Stimulated activated CD4-positive, alpha-beta T cell treated with anti-CD3 and anti-CD28 coated beads, Interleukin-12 subunit alpha, Interleukin-12 subunit beta, amount 100 ng/mL, for 4 hours (primary cell): ENCODE measurements around the gene ZNF277.
"Not testable (repeated sequence)": the region's sequence is repeated elsewhere in the genome, so short reads cannot be mapped to it uniquely, and the experiment has no call there.

ENCODE experiments used
- DNase-seq: peaks from one replicate; pipeline ENCODE4 v3.0.0-alpha.2; 2020

Gene ZNF277

DNA sequence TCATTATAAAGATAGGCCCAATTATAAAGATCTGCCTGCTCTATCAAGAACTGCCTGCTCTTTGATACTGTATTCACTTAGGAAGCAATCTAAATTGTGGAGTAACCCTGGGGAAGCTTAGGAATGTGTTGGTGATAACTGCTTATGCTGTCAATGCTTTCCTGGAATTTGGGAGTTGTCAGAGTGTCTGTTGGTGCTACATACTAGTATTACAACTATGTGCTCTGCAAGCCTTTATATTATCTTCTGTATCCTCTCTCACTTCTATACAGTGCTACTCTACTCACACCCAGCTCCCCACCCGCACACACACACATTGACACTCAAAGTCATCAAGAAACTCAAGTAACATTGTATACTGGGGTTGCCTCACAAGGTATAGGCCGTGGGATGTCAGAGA, 6.1 kb downstream of the ZNF277 start:
- DNase-seq = no peak

GRCh38 chr7:112213735-112214134, 7.2 kb downstream of the ZNF277 start:
- no peak for DNase-seq

GRCh38 chr7:112214268-112214667, 7.8 kb downstream of the ZNF277 start:
- DNase-seq = no peak

- no peak for DNase-seq
These were observed 8.4 kb downstream of the ZNF277 start for GRCh38 chr7:112214883-112215282.

DNA sequence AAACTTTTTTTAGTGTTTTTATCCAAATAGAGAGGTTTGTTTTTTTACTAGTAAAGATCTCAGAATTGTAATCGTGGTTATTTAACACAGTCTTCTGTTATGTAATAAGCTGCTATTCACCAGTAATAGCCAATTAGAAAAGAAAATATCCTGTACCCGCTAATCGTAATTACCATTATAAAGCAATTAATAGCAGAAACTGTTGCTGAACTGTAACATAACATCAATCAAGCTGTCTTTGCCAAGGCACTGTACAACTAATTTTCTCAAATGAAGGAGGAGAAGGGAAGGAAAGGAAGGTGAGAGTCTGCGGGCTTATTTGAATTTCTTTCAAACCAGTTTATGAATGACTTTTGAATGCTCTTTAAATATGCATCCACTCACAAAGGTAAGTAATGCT, 9.3 kb downstream of the ZNF277 start:
- DNase-seq = no peak

- no peak for DNase-seq
These were observed 14.5 kb downstream of the ZNF277 start for GRCh38 chr7:112220877-112221434.

DNA sequence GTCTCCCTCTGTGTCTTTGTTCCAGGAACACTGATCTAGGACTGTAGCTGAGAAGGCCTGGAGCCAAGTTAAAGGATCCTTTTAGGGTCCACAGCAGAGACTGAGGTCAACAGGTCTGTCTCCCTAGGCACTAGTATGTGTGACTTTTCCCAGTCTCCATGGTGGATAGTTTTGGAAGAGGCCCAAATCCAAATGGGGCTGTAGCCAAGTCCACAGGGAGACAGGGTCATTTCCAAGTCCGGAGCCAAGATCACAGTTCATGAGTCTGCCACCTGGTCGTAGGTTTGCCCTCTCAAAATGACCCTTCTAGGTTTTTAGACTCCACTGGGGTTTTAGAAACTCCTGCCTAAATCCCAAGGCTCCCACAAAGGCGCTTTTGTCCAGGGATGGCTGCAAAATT, 16.8 kb downstream of the ZNF277 start:
- DNase-seq = no peak

- no peak for DNase-seq
These were observed 17.7 kb downstream of the ZNF277 start for GRCh38 chr7:112224186-112224585.

- no peak for DNase-seq
These were observed 18.5 kb downstream of the ZNF277 start for GRCh38 chr7:112225006-112225405.

- no peak for DNase-seq
These were observed 20.3 kb downstream of the ZNF277 start for GRCh38 chr7:112226701-112227276.

- no peak for DNase-seq
These were observed 22.1 kb downstream of the ZNF277 start for GRCh38 chr7:112228632-112229031.

- no peak for DNase-seq
These were observed 25.9 kb downstream of the ZNF277 start for GRCh38 chr7:112232212-112232978.

DNA sequence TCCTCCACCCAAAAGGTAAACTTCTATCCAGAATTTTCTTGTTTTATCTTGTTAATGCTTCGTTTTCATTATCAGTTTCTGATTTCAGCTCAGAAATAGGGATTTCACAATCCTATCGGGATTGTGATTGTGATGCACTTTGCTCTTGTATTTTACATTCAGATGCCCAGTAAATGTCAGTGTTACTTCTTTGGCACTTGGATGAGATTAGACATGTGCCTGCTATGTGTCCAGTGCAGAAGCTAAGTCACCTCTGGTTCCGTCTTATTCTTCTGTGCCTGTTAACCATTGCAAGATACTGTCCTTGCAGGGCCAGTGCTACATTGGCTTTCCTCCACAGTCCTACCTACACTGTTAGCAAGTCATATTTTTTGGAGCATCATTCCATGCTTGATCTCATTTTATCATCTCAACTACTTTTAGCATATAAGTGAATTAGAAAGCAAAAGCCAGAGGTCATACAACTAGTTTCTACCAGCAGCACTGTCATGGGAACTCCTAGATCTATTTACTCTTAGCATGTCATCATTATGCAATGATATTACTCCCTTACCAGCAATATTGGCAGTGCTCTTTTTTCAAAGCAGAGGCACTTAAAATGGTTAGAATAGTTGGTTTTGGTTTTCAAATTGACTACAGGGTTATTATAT, 26.7 kb downstream of the ZNF277 start:
- no peak for DNase-seq

DNA sequence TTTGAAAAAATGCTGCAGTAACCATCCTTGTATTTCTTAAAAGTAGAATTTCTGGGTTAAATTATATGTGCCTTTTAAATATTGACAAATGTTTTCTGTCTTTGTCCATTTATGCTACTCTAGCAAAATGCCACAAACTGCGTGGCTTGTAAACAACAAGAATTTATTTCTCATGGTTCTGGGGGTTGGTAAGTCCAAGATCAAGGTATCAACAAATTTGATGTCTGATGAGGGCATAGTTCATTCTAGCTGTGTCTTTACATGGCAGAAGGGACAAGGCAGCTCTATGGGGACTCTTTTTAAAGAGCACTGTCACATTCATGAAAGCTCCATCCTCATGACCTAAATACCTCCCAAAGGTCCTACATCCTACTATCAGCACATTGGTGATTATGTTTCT, 27.7 kb downstream of the ZNF277 start:
- DNase-seq = no peak

GRCh38 chr7:112236597-112236996, 30.1 kb downstream of the ZNF277 start:
- no peak for DNase-seq

GRCh38 chr7:112238330-112238729, 31.8 kb downstream of the ZNF277 start:
- no peak for DNase-seq

GRCh38 chr7:112238852-112239610, 32.5 kb downstream of the ZNF277 start:
- DNase-seq = no peak

DNA sequence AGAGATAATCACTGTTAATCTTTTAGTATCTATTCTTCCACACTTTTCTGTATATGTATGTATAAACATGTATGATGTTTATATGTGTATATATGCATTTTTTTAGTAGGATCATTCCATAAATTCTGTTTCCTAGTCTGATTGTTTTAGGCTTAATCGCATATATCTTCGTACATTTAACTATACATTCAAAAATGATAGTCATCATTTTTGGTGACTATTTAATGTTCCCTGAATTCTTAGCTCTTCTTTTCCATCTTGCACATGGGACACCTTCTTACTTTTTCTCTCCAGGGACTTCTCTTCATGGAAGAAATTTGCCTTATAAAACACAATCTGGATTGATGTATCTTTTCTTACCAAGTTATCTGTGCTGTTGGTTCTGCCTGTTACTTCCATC, 42.1 kb downstream of the ZNF277 start:
- DNase-seq = no peak

DNA sequence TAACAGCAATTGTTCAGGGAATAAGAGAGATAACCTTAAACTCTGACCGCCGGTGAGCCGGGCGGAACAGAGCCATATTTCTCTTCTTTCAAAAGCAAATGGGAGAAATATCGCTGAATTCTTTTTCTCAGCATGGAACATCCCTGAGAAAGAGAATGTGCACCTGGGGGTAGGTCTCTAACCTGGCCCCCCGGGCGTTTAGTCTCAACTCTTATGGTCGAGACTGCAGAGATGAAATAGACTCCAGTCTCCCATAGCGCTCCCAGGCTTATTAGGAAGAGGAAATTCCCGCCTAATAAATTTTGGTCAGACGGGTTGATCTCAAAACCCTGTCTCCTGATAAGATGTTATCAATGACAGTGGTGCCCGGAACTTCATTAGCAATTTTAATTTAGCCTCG, 43.5 kb downstream of the ZNF277 start:
- DNase-seq = not testable (repeated sequence)

GRCh38 chr7:112252141-112252540, 45.6 kb downstream of the ZNF277 start:
- DNase-seq = no peak

DNA sequence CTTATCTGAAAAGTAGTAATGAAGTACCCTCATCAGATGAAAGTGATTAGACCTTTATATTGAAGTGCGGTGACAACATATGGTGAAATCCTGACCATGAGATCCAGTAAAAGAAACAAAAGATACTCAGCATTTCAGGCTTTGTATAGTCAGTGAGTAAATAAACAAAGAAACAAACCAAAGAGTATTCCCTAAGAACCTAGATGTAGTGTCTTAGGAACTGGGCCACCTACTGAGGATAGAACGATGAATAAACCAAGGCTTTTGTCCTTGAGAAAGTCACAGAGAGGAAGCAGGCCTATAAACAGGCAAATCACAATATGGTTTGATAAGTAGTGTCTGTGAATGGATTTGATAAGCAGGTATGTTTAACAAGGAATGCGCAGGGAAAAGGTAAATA, 46.2 kb downstream of the ZNF277 start:
- DNase-seq = no peak

DNA sequence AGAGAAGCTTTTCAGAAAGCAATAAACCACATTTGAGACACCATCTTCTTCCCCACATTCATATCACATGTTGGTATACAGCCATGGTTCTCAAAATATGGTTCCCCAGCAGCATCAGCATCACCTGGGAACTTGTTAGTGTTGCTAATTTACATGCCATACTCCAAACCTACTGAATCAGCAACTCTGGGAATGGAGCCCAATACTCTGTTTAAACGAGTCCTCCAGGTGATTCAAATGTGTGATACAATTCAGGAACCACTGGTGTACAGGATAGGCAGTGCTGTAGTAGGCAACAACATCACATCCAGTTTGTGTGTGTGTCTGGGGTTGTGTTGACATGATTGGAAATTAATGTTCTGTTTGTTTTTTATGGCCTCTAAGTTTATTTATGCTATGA, 47.7 kb downstream of the ZNF277 start:
- no peak for DNase-seq

- DNase-seq = no peak
These were observed 48.4 kb downstream of the ZNF277 start for GRCh38 chr7:112254709-112255387.
